MM.1S (cell line): Measurements from ENCODE around the gene LIMCH1.

Experiments
- CTCF ChIP-seq: fragments of 300-600 bp; sonication (generic); IDR thresholded peaks from 2 replicates; pipeline ENCODE4 v1.5.1; 2016; ENCODE audit warnings: antibody characterized with exemption, low read length, mixed read lengths
- EZH2 ChIP-seq: fragments of 300-600 bp; sonication (generic); optimal IDR thresholded peaks from 2 replicates; pipeline ENCODE3; 2017; ENCODE audit warnings: low read depth, mild to moderate bottlenecking, antibody characterized with exemption, low read length, mixed read lengths

- no peak for TF ChIP-seq CTCF
- TF ChIP-seq EZH2 = no peak
These were observed 71.9 kb downstream of the LIMCH1 start for GRCh38 chr4:41609851-41610250.
